ENCODE results near the gene C22orf15. TPM values are rescaled to one million over a fixed set of nuclear protein-coding genes. Genes with fewer than 3 reads are reported as not detected.

Gene C22orf15
- total RNA-seq, 1 experiment from 2014 or later = not detected

DNA sequence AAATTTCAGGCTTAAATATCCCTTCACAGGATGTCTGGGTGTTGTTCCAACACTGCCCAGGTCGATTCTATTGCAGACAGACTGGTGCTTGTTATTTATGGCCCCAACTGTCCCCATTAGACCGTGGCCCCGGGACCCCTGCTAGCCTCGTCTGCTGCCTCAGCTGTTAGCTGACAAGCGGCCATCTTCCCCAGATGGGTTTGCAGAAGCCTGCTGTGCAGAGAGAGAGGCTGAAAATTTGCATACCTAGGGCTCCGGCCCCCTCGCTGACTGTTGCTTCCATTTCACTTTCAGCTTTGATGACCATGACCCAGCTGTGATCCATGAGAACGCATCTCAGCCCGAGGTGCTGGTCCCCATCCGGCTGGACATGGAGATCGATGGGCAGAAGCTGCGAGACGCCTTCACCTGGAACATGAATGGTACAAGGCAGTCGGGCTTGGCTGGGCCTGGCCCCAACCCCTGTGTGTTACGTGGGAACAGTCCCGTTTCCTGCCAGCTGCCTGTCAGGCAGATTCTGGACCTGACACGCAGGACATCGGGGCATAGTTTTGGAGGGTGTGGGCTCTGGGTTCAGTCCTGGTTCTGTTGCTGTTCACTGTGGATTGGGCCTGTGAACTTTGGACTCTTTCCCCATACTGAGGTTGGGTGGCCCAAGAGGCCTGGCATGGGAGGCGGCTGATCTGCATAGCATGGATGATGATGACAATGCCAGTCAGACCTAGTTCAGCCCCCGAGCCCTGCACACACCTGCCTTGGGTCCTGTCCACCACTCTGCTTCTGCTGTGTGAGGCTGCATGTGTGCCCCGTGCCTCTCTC, 40.4 kb downstream of the C22orf15 start:
- ChIA-PET CTCF (no interaction called here), POLR2A (ENCODE audit: unreplicated experiment) (no interaction called here)
- Histone ChIP-seq H2AFZ (no peak overlapping the region), H3K4me1 (replicated peaks; ENCODE audit: insufficient read depth) (no peaks in the 10 kb centered on the region), H3K9me3 (ENCODE audit: insufficient read depth, low read depth) (no peaks in the 10 kb centered on the region), H3F3A (ENCODE audit: insufficient read depth, low read depth) (no peaks in the 10 kb centered on the region), H3K36me3 (ENCODE audit: low read depth) (0 out of 2 replicates have a peak, but pooled peaks cover 6% of the 10 kb centered on the region), H3K4me2 (no peak overlapping the region), H4K20me1 (ENCODE audit: insufficient read depth) (no peaks in the 10 kb centered on the region), H3K4me3 (no peak overlapping the region), H3K27ac (no peak overlapping the region), H3K79me2 (ENCODE audit: low read depth) (no peaks in the 10 kb centered on the region), H3K9me2 (ENCODE audit: insufficient read depth) (no peaks in the 10 kb centered on the region), H3K27me3 (ENCODE audit: insufficient read depth, low read depth) (no peaks in the 10 kb centered on the region)
- DNase-seq = no peak
- intact Hi-C loops (cut with micrococcal nuclease; ENCODE audit: unreplicated experiment) = no loop called here
- BruUV-seq (replicated peaks) = no TSS peak
- TF ChIP-seq, protein P1, sequence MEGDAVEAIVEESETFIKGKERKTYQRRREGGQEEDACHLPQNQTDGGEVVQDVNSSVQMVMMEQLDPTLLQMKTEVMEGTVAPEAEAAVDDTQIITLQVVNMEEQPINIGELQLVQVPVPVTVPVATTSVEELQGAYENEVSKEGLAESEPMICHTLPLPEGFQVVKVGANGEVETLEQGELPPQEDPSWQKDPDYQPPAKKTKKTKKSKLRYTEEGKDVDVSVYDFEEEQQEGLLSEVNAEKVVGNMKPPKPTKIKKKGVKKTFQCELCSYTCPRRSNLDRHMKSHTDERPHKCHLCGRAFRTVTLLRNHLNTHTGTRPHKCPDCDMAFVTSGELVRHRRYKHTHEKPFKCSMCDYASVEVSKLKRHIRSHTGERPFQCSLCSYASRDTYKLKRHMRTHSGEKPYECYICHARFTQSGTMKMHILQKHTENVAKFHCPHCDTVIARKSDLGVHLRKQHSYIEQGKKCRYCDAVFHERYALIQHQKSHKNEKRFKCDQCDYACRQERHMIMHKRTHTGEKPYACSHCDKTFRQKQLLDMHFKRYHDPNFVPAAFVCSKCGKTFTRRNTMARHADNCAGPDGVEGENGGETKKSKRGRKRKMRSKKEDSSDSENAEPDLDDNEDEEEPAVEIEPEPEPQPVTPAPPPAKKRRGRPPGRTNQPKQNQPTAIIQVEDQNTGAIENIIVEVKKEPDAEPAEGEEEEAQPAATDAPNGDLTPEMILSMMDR (conservative IDR thresholded peaks at IDR 0.05) = no peak
- no peak for TF ChIP-seq EZH2 (IDR thresholded peaks at IDR 0.05; ENCODE audit: low read depth)

DNA sequence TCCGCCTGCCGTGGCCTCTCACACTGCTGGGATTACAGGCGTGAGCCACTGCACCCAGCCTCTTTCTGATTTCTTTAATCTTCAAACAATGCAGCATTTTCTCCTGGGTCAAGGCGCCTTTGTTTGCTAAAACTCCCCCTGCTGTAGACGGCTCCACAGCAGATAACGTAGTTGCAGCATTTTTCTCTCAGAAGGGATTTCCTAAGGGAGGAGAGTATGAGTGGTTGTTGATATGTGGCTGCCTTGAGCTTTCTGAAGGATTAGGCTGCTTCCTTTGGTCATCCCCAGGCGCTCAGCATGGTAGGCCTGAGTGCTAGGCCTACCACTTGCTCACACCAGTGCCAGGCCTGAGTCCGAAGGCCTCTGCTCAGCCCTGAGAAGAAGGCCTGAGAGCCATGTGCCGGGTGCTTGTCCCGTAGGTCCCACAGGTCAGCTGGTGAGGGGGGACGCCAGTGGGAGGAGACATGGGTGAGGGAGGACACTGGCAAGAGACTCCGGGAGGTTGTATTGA, 42.0 kb downstream of the C22orf15 start:
- H3K27ac ChIP-seq = no peak overlapping the region
- no peaks in the 10 kb centered on the region for H3K9me2 ChIP-seq (ENCODE audit: insufficient read depth)
- no peak overlapping the region for H2AFZ ChIP-seq
- CTCF ChIA-PET = no interaction called here
- no peaks in the 10 kb centered on the region for H3K27me3 ChIP-seq (ENCODE audit: insufficient read depth, low read depth)
- no peak for TF ChIP-seq EZH2 (IDR thresholded peaks at IDR 0.05; ENCODE audit: low read depth)
- TF ChIP-seq, protein P1 (conservative IDR thresholded peaks at IDR 0.05) = no peak
- no peak for DNase-seq
- H3K9me3 ChIP-seq (ENCODE audit: insufficient read depth, low read depth) = no peaks in the 10 kb centered on the region
- POLR2A ChIA-PET (ENCODE audit: unreplicated experiment) = no interaction called here
- H3F3A ChIP-seq (ENCODE audit: insufficient read depth, low read depth) = no peaks in the 10 kb centered on the region
- no peak overlapping the region for H3K4me2 ChIP-seq
- intact Hi-C loops (cut with micrococcal nuclease; ENCODE audit: unreplicated experiment) = no loop called here
- H3K36me3 ChIP-seq (ENCODE audit: low read depth) = 0 out of 2 replicates have a peak, but pooled peaks cover 6% of the 10 kb centered on the region
- no peak overlapping the region for H3K4me3 ChIP-seq
- H3K79me2 ChIP-seq (ENCODE audit: low read depth) = no peaks in the 10 kb centered on the region
- no peaks in the 10 kb centered on the region for H3K4me1 ChIP-seq (replicated peaks; ENCODE audit: insufficient read depth)
- no peaks in the 10 kb centered on the region for H4K20me1 ChIP-seq (ENCODE audit: insufficient read depth)
- no TSS peak for BruUV-seq (replicated peaks)

DNA sequence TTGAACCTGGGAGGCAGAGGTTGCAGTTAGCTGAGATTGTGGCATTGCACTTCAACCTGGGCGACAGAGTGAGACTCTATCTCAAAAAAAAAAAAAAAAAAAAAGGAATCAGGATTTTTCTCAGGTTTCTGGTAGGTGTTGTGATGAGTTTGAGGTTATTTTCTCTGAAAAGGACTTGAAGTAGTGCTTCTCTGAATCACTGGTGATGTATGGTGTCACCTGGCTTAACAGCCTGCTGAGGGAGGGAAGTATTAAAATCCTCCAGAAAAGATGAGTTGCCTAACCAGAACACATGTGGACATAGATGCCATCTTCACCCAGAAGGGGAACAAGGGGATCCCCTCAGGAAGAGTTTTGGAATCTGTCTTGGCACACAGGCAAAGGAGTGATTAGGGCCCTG, 44.0 kb downstream of the C22orf15 start:
- Histone ChIP-seq H3K27me3 (ENCODE audit: insufficient read depth, low read depth) (no peaks in the 10 kb centered on the region), H3K4me3 (no peak overlapping the region), H3K9me2 (ENCODE audit: insufficient read depth) (no peaks in the 10 kb centered on the region), H3K9me3 (ENCODE audit: insufficient read depth, low read depth) (no peaks in the 10 kb centered on the region), H3K4me1 (replicated peaks; ENCODE audit: insufficient read depth) (no peaks in the 10 kb centered on the region), H3K79me2 (ENCODE audit: low read depth) (no peaks in the 10 kb centered on the region), H2AFZ (no peak overlapping the region), H3F3A (ENCODE audit: insufficient read depth, low read depth) (0 out of 2 replicates have a peak, but pooled peaks cover 6% of the 10 kb centered on the region), H3K27ac (no peak overlapping the region), H3K4me2 (no peak overlapping the region), H3K36me3 (ENCODE audit: low read depth) (0 out of 2 replicates have a peak, but pooled peaks cover 11% of the 10 kb centered on the region), H4K20me1 (ENCODE audit: insufficient read depth) (no peaks in the 10 kb centered on the region; the same call in 1 of the 2 replicates)
- ChIA-PET CTCF (no interaction called here), POLR2A (ENCODE audit: unreplicated experiment) (no interaction called here)
- no TSS peak for BruUV-seq (replicated peaks)
- TF ChIP-seq EZH2 (IDR thresholded peaks at IDR 0.05; ENCODE audit: low read depth) = no peak
- no peak for DNase-seq
- intact Hi-C loops (cut with micrococcal nuclease; ENCODE audit: unreplicated experiment) = no loop called here
